ENCODE results near the gene CARD11. TPM values are rescaled to one million over a fixed set of nuclear protein-coding genes. Genes with fewer than 3 reads are reported as not detected.

Gene CARD11
- total RNA-seq, 1 donor from 2014 or later: 11.0 TPM

GRCh38 chr7:2936891-2937580, 106.6 kb downstream of the CARD11 start:
- H3K27ac Mint-ChIP-seq: no peak overlapping the region
- peaks cover 5% of the 10 kb centered on the region for H3K4me1 Mint-ChIP-seq (ENCODE audit: low read depth)
- H3K36me3 Mint-ChIP-seq (ENCODE audit: insufficient read depth): peaks cover 3% of the 10 kb centered on the region
- no peaks in the 10 kb centered on the region for H3K9me3 Mint-ChIP-seq (ENCODE audit: low read depth)
- DNase-seq (ENCODE audit: low spot score, unreplicated experiment): no peak
- peaks cover 13% of the 10 kb centered on the region for H3K27me3 Mint-ChIP-seq
- no peak for TF ChIP-seq CTCF (IDR thresholded peaks at IDR 0.05; ENCODE audit: unreplicated experiment)
- no peak overlapping the region for H3K4me3 Mint-ChIP-seq (ENCODE audit: low read depth)

- Mint-ChIP-seq H3K4me3 (ENCODE audit: low read depth) (no peak overlapping the region), H3K27me3 (peaks cover 13% of the 10 kb centered on the region), H3K9me3 (ENCODE audit: low read depth) (no peaks in the 10 kb centered on the region), H3K36me3 (ENCODE audit: insufficient read depth) (peaks cover 3% of the 10 kb centered on the region), H3K4me1 (ENCODE audit: low read depth) (peaks cover 5% of the 10 kb centered on the region), H3K27ac (no peak overlapping the region)
- DNase-seq (ENCODE audit: low spot score, unreplicated experiment): no peak
- no peak for TF ChIP-seq CTCF (IDR thresholded peaks at IDR 0.05; ENCODE audit: unreplicated experiment)
Observed at GRCh38 chr7:2936301-2936700, 107.4 kb downstream of the CARD11 start.

- Mint-ChIP-seq H3K36me3 (ENCODE audit: insufficient read depth) (peaks cover 3% of the 10 kb centered on the region), H3K9me3 (ENCODE audit: low read depth) (no peaks in the 10 kb centered on the region), H3K27me3 (peaks cover 10% of the 10 kb centered on the region), H3K27ac (no peak overlapping the region), H3K4me3 (ENCODE audit: low read depth) (no peak overlapping the region), H3K4me1 (ENCODE audit: low read depth) (peaks cover 5% of the 10 kb centered on the region)
- DNase-seq (ENCODE audit: low spot score, unreplicated experiment): no peak
- TF ChIP-seq CTCF (IDR thresholded peaks at IDR 0.05; ENCODE audit: unreplicated experiment): no peak
Observed at GRCh38 chr7:2934984-2935740, 108.5 kb downstream of the CARD11 start.

- no peak overlapping the region for H3K27ac Mint-ChIP-seq
- H3K9me3 Mint-ChIP-seq (ENCODE audit: low read depth): no peaks in the 10 kb centered on the region
- TF ChIP-seq CTCF (IDR thresholded peaks at IDR 0.05; ENCODE audit: unreplicated experiment): no peak
- no peaks in the 10 kb centered on the region for H3K36me3 Mint-ChIP-seq (ENCODE audit: insufficient read depth)
- peaks cover 4% of the 10 kb centered on the region for H3K27me3 Mint-ChIP-seq
- no peak for DNase-seq (ENCODE audit: low spot score, unreplicated experiment)
- H3K4me3 Mint-ChIP-seq (ENCODE audit: low read depth): no peak overlapping the region
- H3K4me1 Mint-ChIP-seq (ENCODE audit: low read depth): peaks cover 4% of the 10 kb centered on the region
Observed at GRCh38 chr7:2934211-2934731, 109.4 kb downstream of the CARD11 start.

- H3K4me3 Mint-ChIP-seq (ENCODE audit: low read depth): no peak overlapping the region
- DNase-seq (ENCODE audit: low spot score, unreplicated experiment): no peak
- no peak for TF ChIP-seq CTCF (IDR thresholded peaks at IDR 0.05; ENCODE audit: unreplicated experiment)
Observed at GRCh38 chr7:2932402-2933251, 111.0 kb downstream of the CARD11 start.

More at GRCh38 chr7:2932402-2933251, 111.0 kb downstream of the CARD11 start:
- Mint-ChIP-seq H3K27me3 (no peaks in the 10 kb centered on the region), H3K4me1 (ENCODE audit: low read depth) (no peaks in the 10 kb centered on the region), H3K27ac (peak overlapping the region; percentile 58), H3K9me3 (ENCODE audit: low read depth) (no peaks in the 10 kb centered on the region), H3K36me3 (ENCODE audit: insufficient read depth) (no peaks in the 10 kb centered on the region)

Measured in progenitor cell of endocrine pancreas (in vitro differentiated cells).